Kidney epithelial cell (primary cell): ENCODE results near the gene HOMER2. TPM values are rescaled to one million over a fixed set of nuclear protein-coding genes. Genes with fewer than 3 reads are reported as not detected.

Experiments used
- DNase-seq: peaks from one replicate; pipeline ENCODE4 v3.0.0-alpha.2; 2010; ENCODE audit warnings: low read depth
- H3K27me3 ChIP-seq: 2 replicates; pipeline ENCODE4 v1.6.0; 2011; ENCODE audit warnings: low read length; ENCODE audit not compliant: control insufficient read depth, insufficient read depth
- H3K36me3 ChIP-seq: 2 replicates; pipeline ENCODE4 v1.5.1; 2011; ENCODE audit warnings: low read length; ENCODE audit not compliant: control insufficient read depth, insufficient read depth
- H3K4me3 ChIP-seq: 2 replicates; pipeline ENCODE4 v1.5.1; 2011; ENCODE audit warnings: low read depth, mild to moderate bottlenecking, control low read depth, low read length
- CTCF ChIP-seq: IDR thresholded peaks from 2 replicates; pipeline ENCODE4 v1.5.1; 2011; ENCODE audit warnings: mild to moderate bottlenecking, moderate library complexity, low read length, control low read depth, inconsistent platforms; ENCODE audit not compliant: insufficient read depth, poor library complexity, severe bottlenecking
- total RNA-seq: library from RNA; depleted of rRNA; stranded (reverse); fragments of >200 nt; gene quantifications from 2 replicates; pipeline ENCODE4 v1.2.3, GENCODE V29; 2015

The HOMER2 gene
- total RNA-seq, 1 donor from 2014 or later, result 56.4 TPM

- no peak for DNase-seq
- Histone ChIP-seq H3K4me3 (no peak overlapping the region), H3K36me3 (no peaks in the 10 kb centered on the region), H3K27me3 (no peaks in the 10 kb centered on the region)
- no peak for TF ChIP-seq CTCF
Observed at GRCh38 chr15:82922737-82923136, 29.8 kb downstream of the HOMER2 start.

GRCh38 chr15:82921939-82922338, 30.6 kb downstream of the HOMER2 start:
- no peak for DNase-seq
- no peaks in the 10 kb centered on the region for H3K27me3 ChIP-seq
- TF ChIP-seq CTCF, result no peak
- no peak overlapping the region for H3K4me3 ChIP-seq
- H3K36me3 ChIP-seq, result no peaks in the 10 kb centered on the region

- DNase-seq, result no peak
- Histone ChIP-seq H3K36me3 (no peaks in the 10 kb centered on the region), H3K4me3 (no peak overlapping the region), H3K27me3 (no peaks in the 10 kb centered on the region)
- TF ChIP-seq CTCF, result no peak
Observed at GRCh38 chr15:82921242-82921641, 31.3 kb downstream of the HOMER2 start.

- Histone ChIP-seq H3K27me3 (no peaks in the 10 kb centered on the region), H3K4me3 (no peak overlapping the region), H3K36me3 (no peaks in the 10 kb centered on the region)
- no peak for DNase-seq
- no peak for TF ChIP-seq CTCF
Observed at GRCh38 chr15:82919231-82919886, 33.2 kb downstream of the HOMER2 start.

- H3K4me3 ChIP-seq, result no peak overlapping the region
- TF ChIP-seq CTCF, result no peak
- H3K36me3 ChIP-seq, result no peaks in the 10 kb centered on the region
- no peak for DNase-seq
- H3K27me3 ChIP-seq, result no peaks in the 10 kb centered on the region
Observed at GRCh38 chr15:82918607-82919230, 33.8 kb downstream of the HOMER2 start.

- H3K27me3 ChIP-seq, result no peaks in the 10 kb centered on the region
- no peaks in the 10 kb centered on the region for H3K36me3 ChIP-seq
- no peak for DNase-seq
- TF ChIP-seq CTCF, result no peak
- no peak overlapping the region for H3K4me3 ChIP-seq
Observed at GRCh38 chr15:82918162-82918561, 34.4 kb downstream of the HOMER2 start.
